K562 (cell line): Measurements from ENCODE around the gene ZNF219. TPM values are rescaled to one million over a fixed set of nuclear protein-coding genes. Genes with fewer than 3 reads are reported as not detected.

Experiments
- ATAC-seq: fragments of 200-7000 bp; cut with Tn5 transposase; 3 replicates; pipeline ENCODE4 v1.9.1; 2020; ENCODE audit warnings: moderate library complexity
- BruUV-seq: library from RNA; stranded (reverse); fragments of 400-500 nt; replicated peaks from 2 replicates; lab custom pipeline; 2021; lab: Mats Ljungman, UMichigan
- CTCF ChIA-PET: fragments of 300-600 bp; formaldehyde crosslinking; extraction: SDS; loops from one replicate; lab custom pipeline; 2021; ENCODE audit warnings: low intra/inter-chr PET ratio; lab: Yijun Ruan, JAX
- POLR2A ChIA-PET: fragments of 300-600, 350-650 bp; sonication (Branson Sonifier 250); formaldehyde crosslinking; extraction: SDS; loops from one replicate; lab custom pipeline; 2021; ENCODE audit warnings: antibody characterized with exemption, inconsistent platforms; lab: Yijun Ruan, JAX
- DNase-seq, 4 experiments: peaks; one replicate each; pipeline versions ENCODE4 v3.0.0 to v3.0.0-alpha.2; 2011 to 2018; ENCODE audit warnings: low spot score in 3 of 4, mixed read lengths in 3 of 4; ENCODE audit errors: extremely low read depth in 1 of 4
- FAIRE-seq: peaks from 2 replicates; lab custom pipeline; 2011; peaks lifted over from hg19 to GRCh38; lab: Jason Lieb, UNC
- H2AFZ ChIP-seq: 2 replicates; pipeline ENCODE4 v1.6.0; 2011; ENCODE audit warnings: low read depth, low read length, control low read depth, inconsistent platforms
- H3K27ac ChIP-seq: fragments of 200-600 bp; 3 replicates; pipeline ENCODE4 v1.8.0; 2011; ENCODE audit warnings: low read depth, mild to moderate bottlenecking, control low read depth, inconsistent platforms, low read length, moderate library complexity, mixed read lengths; ENCODE audit errors: extremely low read depth
- H3K27me3 ChIP-seq, 2 experiments: fragments of 300-600 bp in 1 of 2; 2 replicates in 1 of 2; 3 replicates in 1 of 2; pipeline versions ENCODE4 v1.6.0 to v1.8.0; 2011; ENCODE audit warnings: inconsistent platforms in 2 of 2, low read length in 2 of 2, mild to moderate bottlenecking in 1 of 2, mixed read lengths in 1 of 2, moderate library complexity in 1 of 2; ENCODE audit not compliant: control insufficient read depth in 2 of 2, insufficient read depth in 2 of 2
- H3K36me3 ChIP-seq: fragments of 300-600 bp; 3 replicates; pipeline ENCODE4 v1.8.0; 2011; ENCODE audit warnings: mild to moderate bottlenecking, low read length, inconsistent platforms; ENCODE audit not compliant: control insufficient read depth, insufficient read depth
- H3K4me1 ChIP-seq, 2 experiments: fragments of 200-600 bp in 1 of 2; replicated peaks in 1 of 2; 2 replicates in 1 of 2; 3 replicates in 1 of 2; pipeline versions ENCODE4 v1.5.1 to v1.8.0; 2011; ENCODE audit warnings: inconsistent platforms in 2 of 2, low read length in 2 of 2, mild to moderate bottlenecking in 1 of 2, mixed read lengths in 1 of 2, moderate library complexity in 1 of 2; ENCODE audit not compliant: control insufficient read depth in 2 of 2, insufficient read depth in 2 of 2
- H3K4me2 ChIP-seq: 2 replicates; pipeline ENCODE4 v1.6.1; 2011; ENCODE audit warnings: low read length, control low read depth, inconsistent platforms, mixed read lengths; ENCODE audit not compliant: insufficient read depth
- H3K4me3 ChIP-seq: fragments of 200-600 bp; sonication (generic), shearing (Covaris generic); 2 replicates; pipeline ENCODE4 v1.5.1; 2016; ENCODE audit warnings: control low read depth, inconsistent platforms
- H3K79me2 ChIP-seq: fragments of 200-600 bp; 3 replicates; pipeline ENCODE4 v1.8.0; 2011; ENCODE audit warnings: low read length, inconsistent platforms; ENCODE audit not compliant: control insufficient read depth, insufficient read depth
- H3K9ac ChIP-seq, 2 experiments: 2 replicates each; pipeline versions ENCODE4 v1.6.0 to v1.6.1; 2011; ENCODE audit warnings: low read depth in 2 of 2, low read length in 2 of 2, control low read depth in 1 of 2, inconsistent platforms in 1 of 2, mild to moderate bottlenecking in 1 of 2, mixed read lengths in 1 of 2; ENCODE audit not compliant: insufficient read depth in 1 of 2
- H3K9me1 ChIP-seq: one replicate; pipeline ENCODE4 v1.6.0; 2011; ENCODE audit warnings: inconsistent platforms, mild to moderate bottlenecking, low read length, moderate library complexity; ENCODE audit not compliant: control insufficient read depth, insufficient read depth
- H3K9me3 ChIP-seq: replicated peaks from 2 replicates; pipeline ENCODE4 v1.5.1; 2011; ENCODE audit warnings: low read depth, low read length, inconsistent platforms; ENCODE audit not compliant: control insufficient read depth, insufficient read depth
- H4K20me1 ChIP-seq: replicated peaks from 2 replicates; pipeline ENCODE4 v1.6.1; 2011; ENCODE audit warnings: low read length, inconsistent platforms, mixed read lengths; ENCODE audit not compliant: control insufficient read depth, insufficient read depth
- BACH1 ChIP-seq: fragments of 200-800 bp; sonication (Bioruptor generic); IDR thresholded peaks from 2 replicates; pipeline ENCODE4 v1.6.1; 2016; ENCODE audit warnings: missing genetic modification characterization, missing compliant biosample characterization
- BCL6 ChIP-seq: fragments of 250-450 bp; sonication (Bioruptor Pico); IDR thresholded peaks from 2 replicates; pipeline ENCODE4 v1.4.0; 2020
- CCAR2 ChIP-seq: fragments of 200-400 bp; formaldehyde crosslinking; IDR thresholded peaks from 2 replicates; pipeline ENCODE4 v1.6.1; 2017; ENCODE audit warnings: mild to moderate bottlenecking, low read depth, low read length
- DLX4 ChIP-seq: fragments of 250-450 bp; sonication (Bioruptor Pico); IDR thresholded peaks from 2 replicates; pipeline ENCODE4 v1.6.1; 2021; ENCODE audit warnings: mild to moderate bottlenecking
- SMAD3 ChIP-seq: fragments of 450-650 bp; formaldehyde crosslinking; conservative IDR thresholded peaks from 2 replicates; pipeline ENCODE4 v1.4.0; 2020; ENCODE audit warnings: mild to moderate bottlenecking
- ZNF77 ChIP-seq: fragments of 250-450 bp; sonication (Bioruptor Pico); IDR thresholded peaks from 2 replicates; pipeline ENCODE4 v1.5.0; 2020
- WGBS: fragments of 100-300 bp; shearing (Covaris generic); methylation state at CpG from one replicate; pipeline ENCODE4 v1.1.6; 2016; ENCODE audit warnings: low coverage, mixed read lengths; ENCODE audit not compliant: insufficient coverage; ENCODE audit errors: missing lambda C conversion rate; 5-methylcytosine and 5-hydroxymethylcytosine counted together
- in situ Hi-C: fragments of 300-500 bp; cut with MboI; formaldehyde crosslinking; loops from 4 replicates; pipeline ENCODE4 v1.15.0; 2018; ENCODE audit warnings: inconsistent platforms, mixed read lengths
- intact Hi-C: fragments of 100-400 bp; cut with micrococcal nuclease; formaldehyde crosslinking; loops from 2 replicates; pipeline ENCODE4 v1.14.2; 2022
- polyA plus RNA-seq, 8 experiments: library from polyadenylated mRNA; depleted of rRNA in 4 of 8; stranded (reverse) in 5 of 8; unstranded in 3 of 8; fragments of >200 nt; fragmentation: Nextera tagmentation in 2 of 8; fragmentation: Illumina TruSeq in 1 of 8; extraction: Ambion mirVana in 2 of 8; extraction: Trizol in 1 of 8; gene quantifications; 2 replicates each; pipeline versions ENCODE4 v1.2.1 to v1.2.3, GENCODE V29; 2011 to 2014; ENCODE audit warnings: inconsistent platforms in 1 of 8, missing spikeins in 1 of 8
- total RNA-seq, 7 experiments: library from RNA; depleted of rRNA in 6 of 7; stranded (reverse); fragments of >200 nt in 6 of 7; fragmentation: Illumina TruSeq in 2 of 7; extraction: Trizol in 2 of 7; gene quantifications; 2 replicates each; pipeline versions ENCODE4 v1.2.1 to v1.2.3, GENCODE V29; 2011 to 2021; ENCODE audit warnings: low replicate concordance in 1 of 7

Gene ZNF219
- total and polyA plus RNA-seq, 9 of the 15 experiments (the other 6 are each of a cell fraction or from before 2014, with no cell fraction given), result 0.29 to 10.6 (median 2.8) TPM

GRCh38 chr14:21093018-21093417 is 5.4 kb downstream of the ZNF219 start:
- no peak for TF ChIP-seq DLX4
- no peak for TF ChIP-seq CCAR2
- TF ChIP-seq ZNF77 (CRISPR knock-in tag), result no peak
- no peak for TF ChIP-seq BCL6
- TF ChIP-seq BACH1 (tag), result no peak
- TF ChIP-seq SMAD3 (CRISPR knock-in tag), result no peak
- TF ChIP-seq, all 486 proteins: peak for 0
- no peak for DNase-seq
- Histone ChIP-seq H4K20me1 (no peaks in the 10 kb centered on the region), H3K4me3 (no peak overlapping the region), H3K36me3 (peaks cover 5% of the 10 kb centered on the region; the same call in 1 of the 3 replicates), H2AFZ (no peak overlapping the region), H3K4me1 (peaks cover 4 to 29% of the 10 kb centered on the region in 2 experiments; a peak in 4 of 5 replicates), H3K9me1 (no peaks in the 10 kb centered on the region), H3K27ac (no peak overlapping the region), H3K4me2 (no peak overlapping the region), H3K79me2 (no peaks in the 10 kb centered on the region), H3K27me3 (no peaks in the 10 kb centered on the region), H3K9me3 (no peaks in the 10 kb centered on the region), H3K9ac (no peak overlapping the region)
- no peak for ATAC-seq
- in situ Hi-C loops (no loop called here), intact Hi-C loops (no loop called here)
- no TSS peak for BruUV-seq
- CTCF ChIA-PET, result interaction anchor here (1.5 to 2.5 kb wide), 6 partner anchors 11 to 236 kb away, joined by 5 to 21 read pairs (median 10); partner anchors contain the start of gene ARHGEF40
- 92% methylated on average over 6 of the region's 36 CpGs for WGBS
- POLR2A ChIA-PET, result interaction anchor here (1.1 to 1.3 kb wide), 2 partner anchors 9 to 22 kb away, joined by 3 read pairs; partner anchors contain the start of gene ARHGEF40
- FAIRE-seq, result no peak
